H54 (cell line): ENCODE data around the gene RASSF5.

ENCODE experiments used
- DNase-seq: peaks from one replicate; pipeline ENCODE4 v3.0.0; 2011; ENCODE audit warnings: low spot score, mixed read lengths; ENCODE audit not compliant: insufficient read length
- FAIRE-seq: peaks from 3 replicates; lab custom pipeline; 2011; peaks lifted over from hg19 to GRCh38; lab: Jason Lieb, UNC
- POLR2A ChIP-seq: IDR thresholded peaks from 2 replicates; pipeline ENCODE4 v1.6.1; 2011; ENCODE audit warnings: low read depth, mild to moderate bottlenecking, low read length

The RASSF5 gene

GRCh38 chr1:206521694-206522402 is 14.5 kb downstream of the RASSF5 start:
- DNase-seq, result no peak
- FAIRE-seq, result no peak
- no peak for TF ChIP-seq POLR2A

- TF ChIP-seq POLR2A, result no peak
- FAIRE-seq (no peak), DNase-seq (no peak)
These were observed 17.5 kb downstream of the RASSF5 start for GRCh38 chr1:206524739-206525364.

- TF ChIP-seq POLR2A, result no peak
- FAIRE-seq (no peak), DNase-seq (no peak)
These were observed 19.0 kb downstream of the RASSF5 start for GRCh38 chr1:206526064-206526911.

- FAIRE-seq (no peak), DNase-seq (no peak)
- TF ChIP-seq POLR2A, result no peak
These were observed 22.1 kb downstream of the RASSF5 start for GRCh38 chr1:206529425-206529824.

GRCh38 chr1:206532368-206532767 is 25.0 kb downstream of the RASSF5 start:
- no peak for FAIRE-seq
- DNase-seq, result no peak
- TF ChIP-seq POLR2A, result no peak

GRCh38 chr1:206534552-206534951 is 27.2 kb downstream of the RASSF5 start:
- no peak for DNase-seq
- no peak for FAIRE-seq
- TF ChIP-seq POLR2A, result no peak

- no peak for FAIRE-seq
- no peak for TF ChIP-seq POLR2A
- no peak for DNase-seq
These were observed 28.5 kb downstream of the RASSF5 start for GRCh38 chr1:206535853-206536188.

- DNase-seq (no peak), FAIRE-seq (no peak)
- no peak for TF ChIP-seq POLR2A
These were observed 29.8 kb downstream of the RASSF5 start for GRCh38 chr1:206537141-206537540.

- no peak for TF ChIP-seq POLR2A
- DNase-seq, result no peak
- no peak for FAIRE-seq
These were observed 30.9 kb downstream of the RASSF5 start for GRCh38 chr1:206538086-206538770.

GRCh38 chr1:206538901-206539640 is 31.7 kb downstream of the RASSF5 start:
- TF ChIP-seq POLR2A, result no peak
- FAIRE-seq, result no peak

GRCh38 chr1:206540044-206540780 is 32.9 kb downstream of the RASSF5 start:
- TF ChIP-seq POLR2A, result no peak
- DNase-seq (no peak), FAIRE-seq (no peak)

More at GRCh38 chr1:206538901-206539640, 31.7 kb downstream of the RASSF5 start:
- no peak for DNase-seq

- FAIRE-seq, result no peak
- no peak for DNase-seq
- TF ChIP-seq POLR2A, result no peak
These were observed 34.0 kb downstream of the RASSF5 start for GRCh38 chr1:206541236-206541833.
